PFSK-1 (cell line): ENCODE results near the gene ATP8A1.

Source experiments
- FOXP2 ChIP-seq: optimal IDR thresholded peaks from 2 replicates; pipeline ENCODE3; 2011; ENCODE audit warnings: borderline replicate concordance, control low read depth, inconsistent platforms; ENCODE audit not compliant: insufficient read depth; ENCODE audit errors: extremely low read length, extremely low read depth
- POLR2AphosphoS5 ChIP-seq: IDR thresholded peaks from 2 replicates; pipeline ENCODE4 v1.6.1; 2012; ENCODE audit warnings: low read depth, mild to moderate bottlenecking, control low read depth, low read length, moderate library complexity
- REST ChIP-seq, 2 experiments: IDR thresholded peaks; 2 replicates each; pipeline versions ENCODE4 v1.6.1 to v1.8.0; 2011 to 2012; ENCODE audit warnings: low read depth in 2 of 2, low read length in 2 of 2, control low read depth in 1 of 2, inconsistent platforms in 1 of 2, mild to moderate bottlenecking in 1 of 2, moderate library complexity in 1 of 2; ENCODE audit not compliant: insufficient read depth in 1 of 2
- SIN3A ChIP-seq: IDR thresholded peaks from 2 replicates; pipeline ENCODE4 v1.6.1; 2012; ENCODE audit warnings: mild to moderate bottlenecking, low read length, moderate library complexity, borderline replicate concordance; ENCODE audit not compliant: insufficient read depth
- TAF1 ChIP-seq: IDR thresholded peaks from 2 replicates; pipeline ENCODE4 v1.6.1; 2012; ENCODE audit warnings: low read length, control low read depth, borderline replicate concordance; ENCODE audit not compliant: insufficient read depth

ATP8A1 gene

DNA sequence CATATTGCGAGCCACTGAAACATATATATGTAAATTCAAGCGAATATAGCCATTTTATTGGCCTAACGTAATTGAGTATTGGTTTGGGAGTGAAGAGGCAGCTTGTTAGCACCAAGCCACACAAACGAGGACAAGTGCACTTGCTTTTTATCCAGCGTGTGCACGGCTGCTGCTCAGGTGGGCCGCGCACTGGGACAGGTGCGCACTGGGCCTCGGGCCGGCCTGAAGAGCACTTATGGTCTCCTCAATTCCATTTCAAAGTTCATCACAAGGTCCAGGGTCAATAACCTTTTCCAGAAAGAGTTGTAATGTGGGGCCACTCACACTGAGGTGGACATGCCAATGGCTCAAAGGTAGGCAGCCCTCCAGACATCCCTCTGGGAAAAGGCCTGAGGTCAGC lies 95.9 kb downstream of the ATP8A1 start:
- TF ChIP-seq FOXP2 = no peak
- TF ChIP-seq SIN3A = no peak
- no peak for TF ChIP-seq REST (IDR thresholded peaks at IDR 0.05; ENCODE audit: insufficient read depth in 1 of 2, low read depth in 2 of 2, low read length in 2 of 2)
- no peak for TF ChIP-seq POLR2AphosphoS5
- TF ChIP-seq TAF1 = no peak

- TF ChIP-seq TAF1 (no peak), POLR2AphosphoS5 (no peak), SIN3A (no peak), FOXP2 (no peak), REST (IDR thresholded peaks at IDR 0.05; ENCODE audit: insufficient read depth in 1 of 2, low read depth in 2 of 2, low read length in 2 of 2) (no peak)
Measured at GRCh38 chr4:42560467-42560861, 96.4 kb downstream of the ATP8A1 start.

DNA sequence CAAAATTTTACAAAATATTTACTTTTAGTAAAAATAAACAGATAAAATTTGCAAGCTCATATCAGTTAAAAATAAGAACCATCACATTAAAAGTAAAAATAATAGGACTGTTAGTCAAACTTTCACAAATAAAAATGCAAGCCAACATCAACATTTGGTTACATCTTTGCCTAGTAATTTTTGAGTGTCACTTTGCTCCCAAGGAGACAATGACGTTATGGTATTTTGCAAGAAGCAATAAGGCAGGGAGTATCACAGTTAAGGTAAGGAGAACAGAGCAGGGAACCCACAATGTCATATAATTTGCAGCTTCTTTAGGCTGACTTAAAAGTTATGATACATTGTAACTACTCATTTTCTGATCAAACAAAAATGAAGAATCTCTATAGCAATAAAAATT lies 98.7 kb downstream of the ATP8A1 start:
- TF ChIP-seq FOXP2 (no peak), SIN3A (no peak), POLR2AphosphoS5 (no peak), TAF1 (no peak), REST (IDR thresholded peaks at IDR 0.05; ENCODE audit: insufficient read depth in 1 of 2, low read depth in 2 of 2, low read length in 2 of 2) (no peak)

- no peak for TF ChIP-seq POLR2AphosphoS5
- TF ChIP-seq SIN3A = no peak
- no peak for TF ChIP-seq REST (IDR thresholded peaks at IDR 0.05; ENCODE audit: insufficient read depth in 1 of 2, low read depth in 2 of 2, low read length in 2 of 2)
- no peak for TF ChIP-seq FOXP2
- no peak for TF ChIP-seq TAF1
Measured at GRCh38 chr4:42555828-42556227, 101.1 kb downstream of the ATP8A1 start.

- no peak for TF ChIP-seq POLR2AphosphoS5
- TF ChIP-seq SIN3A = no peak
- no peak for TF ChIP-seq REST (IDR thresholded peaks at IDR 0.05; ENCODE audit: insufficient read depth in 1 of 2, low read depth in 2 of 2, low read length in 2 of 2)
- TF ChIP-seq FOXP2 = no peak
- TF ChIP-seq TAF1 = no peak
Measured at GRCh38 chr4:42554072-42554471, 102.8 kb downstream of the ATP8A1 start.
